Breast epithelium (tissue), 4 donors: ENCODE results near the gene IL1RAP. TPM values are rescaled to one million over a fixed set of nuclear protein-coding genes. Genes with fewer than 3 reads are reported as not detected.

Experiments
- DNase-seq, 2 donors: peaks; one replicate each; pipeline ENCODE4 v3.0.0-alpha.2; 2019; ENCODE audit warnings: low spot score in 2 of 2
- H3K27ac ChIP-seq, 2 donors: fragments of 200-600 bp; sonication (generic) in 1 of 2; one replicate each; pipeline ENCODE4 v1.5.1; 2016 to 2019; ENCODE audit warnings: mild to moderate bottlenecking in 1 of 2
- H3K27me3 ChIP-seq, 2 donors: fragments of 200-600 bp; sonication (generic) in 1 of 2; one replicate each; pipeline versions ENCODE4 v1.5.1 to v1.6.0; 2017 to 2019; ENCODE audit warnings: control low read depth in 1 of 2, mild to moderate bottlenecking in 1 of 2
- H3K36me3 ChIP-seq: fragments of 200-600 bp; one replicate; pipeline ENCODE4 v1.5.1; 2019
- H3K4me1 ChIP-seq, 2 donors: fragments of 200-600 bp; sonication (generic); one replicate each; pipeline ENCODE4 v1.5.1; 2016 to 2019; ENCODE audit warnings: control low read depth in 1 of 2
- H3K4me3 ChIP-seq, 3 donors: fragments of 200-600 bp; sonication (generic); 1 replicate in 2 of 3; 2 replicates in 1 of 3; pipeline ENCODE4 v1.5.1; 2016 to 2019; ENCODE audit warnings: mild to moderate bottlenecking in 3 of 3, moderate library complexity in 2 of 3
- H3K9me3 ChIP-seq, 2 donors: fragments of 200-600 bp; sonication (generic) in 1 of 2; one replicate each; pipeline ENCODE4 v1.5.1; 2016 to 2019; ENCODE audit warnings: control low read depth in 1 of 2
- POLR2A ChIP-seq: fragments of 450-650 bp; IDR thresholded peaks from one replicate; pipeline ENCODE4 v1.6.1; 2016; ENCODE audit warnings: antibody characterized with exemption, mild to moderate bottlenecking, moderate library complexity
- POLR2AphosphoS5 ChIP-seq, 3 donors: sonication (generic); formaldehyde crosslinking; IDR thresholded peaks; one replicate each; pipeline ENCODE4 v1.6.1; 2017; ENCODE audit warnings: antibody characterized with exemption in 3 of 3
- intact Hi-C: fragments of 100-400 bp; cut with DNase I; formaldehyde crosslinking; loops from one replicate; pipeline ENCODE4 v1.15.1; 2023; ENCODE audit warnings: low total_unique reads
- total RNA-seq, 3 donors: library from RNA; depleted of rRNA; stranded (reverse); fragments of >200 nt; gene quantifications; one replicate each; pipeline ENCODE4 v1.1.0, GENCODE V29; 2016
- TF ChIP-seq, protein P1 (sequence below), 3 donors: fragments of 450-650 bp; IDR thresholded peaks; one replicate each; pipeline ENCODE4 v1.5.1; 2016 to 2017; ENCODE audit warnings: antibody characterized with exemption in 3 of 3, mild to moderate bottlenecking in 3 of 3, moderate library complexity in 3 of 3

IL1RAP gene
- total RNA-seq, 3 donors from 2014 or later = 11.8 to 15.4 (median 13.1) TPM

- Histone ChIP-seq H3K4me1 (no peaks in the 10 kb centered on the region), H3K27ac (no peak overlapping the region), H3K9me3 (no peaks in the 10 kb centered on the region), H3K4me3 (no peak overlapping the region), H3K36me3 (no peaks in the 10 kb centered on the region), H3K27me3 (no peaks in the 10 kb centered on the region)
- intact Hi-C loops = no loop called here
- TF ChIP-seq, protein P1, sequence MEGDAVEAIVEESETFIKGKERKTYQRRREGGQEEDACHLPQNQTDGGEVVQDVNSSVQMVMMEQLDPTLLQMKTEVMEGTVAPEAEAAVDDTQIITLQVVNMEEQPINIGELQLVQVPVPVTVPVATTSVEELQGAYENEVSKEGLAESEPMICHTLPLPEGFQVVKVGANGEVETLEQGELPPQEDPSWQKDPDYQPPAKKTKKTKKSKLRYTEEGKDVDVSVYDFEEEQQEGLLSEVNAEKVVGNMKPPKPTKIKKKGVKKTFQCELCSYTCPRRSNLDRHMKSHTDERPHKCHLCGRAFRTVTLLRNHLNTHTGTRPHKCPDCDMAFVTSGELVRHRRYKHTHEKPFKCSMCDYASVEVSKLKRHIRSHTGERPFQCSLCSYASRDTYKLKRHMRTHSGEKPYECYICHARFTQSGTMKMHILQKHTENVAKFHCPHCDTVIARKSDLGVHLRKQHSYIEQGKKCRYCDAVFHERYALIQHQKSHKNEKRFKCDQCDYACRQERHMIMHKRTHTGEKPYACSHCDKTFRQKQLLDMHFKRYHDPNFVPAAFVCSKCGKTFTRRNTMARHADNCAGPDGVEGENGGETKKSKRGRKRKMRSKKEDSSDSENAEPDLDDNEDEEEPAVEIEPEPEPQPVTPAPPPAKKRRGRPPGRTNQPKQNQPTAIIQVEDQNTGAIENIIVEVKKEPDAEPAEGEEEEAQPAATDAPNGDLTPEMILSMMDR (IDR thresholded peaks at IDR 0.05) = no peak
- TF ChIP-seq POLR2AphosphoS5 (IDR thresholded peaks at IDR 0.05) (no peak), POLR2A (no peak)
- no peak for DNase-seq
Measured at GRCh38 chr3:190621927-190622326, 108.0 kb downstream of the IL1RAP start.

- H3K36me3 ChIP-seq = no peaks in the 10 kb centered on the region
- intact Hi-C loops = no loop called here
- no peak for TF ChIP-seq POLR2AphosphoS5 (IDR thresholded peaks at IDR 0.05)
- TF ChIP-seq, protein P1 (IDR thresholded peaks at IDR 0.05) = no peak
- no peak for TF ChIP-seq POLR2A
- H3K9me3 ChIP-seq = no peaks in the 10 kb centered on the region
- no peak for DNase-seq
- H3K27me3 ChIP-seq = no peaks in the 10 kb centered on the region
- H3K27ac ChIP-seq = no peak overlapping the region
- H3K4me3 ChIP-seq = no peak overlapping the region
- H3K4me1 ChIP-seq = no peaks in the 10 kb centered on the region
Measured at GRCh38 chr3:190624282-190624681, 110.4 kb downstream of the IL1RAP start.

GRCh38 chr3:190626951-190627620, 113.2 kb downstream of the IL1RAP start:
- intact Hi-C loops = no loop called here
- Histone ChIP-seq H3K36me3 (no peaks in the 10 kb centered on the region), H3K4me1 (no peaks in the 10 kb centered on the region), H3K4me3 (no peak overlapping the region), H3K9me3 (no peaks in the 10 kb centered on the region), H3K27ac (no peak overlapping the region), H3K27me3 (no peaks in the 10 kb centered on the region)
- TF ChIP-seq POLR2A (no peak), POLR2AphosphoS5 (IDR thresholded peaks at IDR 0.05) (no peak)
- TF ChIP-seq, protein P1 (IDR thresholded peaks at IDR 0.05) = no peak
- DNase-seq = no peak

GRCh38 chr3:190629088-190629487, 115.2 kb downstream of the IL1RAP start:
- Histone ChIP-seq H3K9me3 (no peaks in the 10 kb centered on the region), H3K4me1 (no peaks in the 10 kb centered on the region), H3K27me3 (no peaks in the 10 kb centered on the region), H3K4me3 (no peak overlapping the region), H3K27ac (no peak overlapping the region), H3K36me3 (no peaks in the 10 kb centered on the region)
- no peak for DNase-seq
- intact Hi-C loops = no loop called here
- TF ChIP-seq, protein P1 (IDR thresholded peaks at IDR 0.05) = no peak
- TF ChIP-seq POLR2AphosphoS5 (IDR thresholded peaks at IDR 0.05) (no peak), POLR2A (no peak)

- H3K36me3 ChIP-seq = no peaks in the 10 kb centered on the region
- TF ChIP-seq, protein P1 (IDR thresholded peaks at IDR 0.05) = no peak
- TF ChIP-seq POLR2AphosphoS5 (IDR thresholded peaks at IDR 0.05) = no peak
- TF ChIP-seq POLR2A = no peak
Measured at GRCh38 chr3:190631295-190631694, 117.4 kb downstream of the IL1RAP start.

More at GRCh38 chr3:190631295-190631694, 117.4 kb downstream of the IL1RAP start:
- Histone ChIP-seq H3K27me3 (no peaks in the 10 kb centered on the region), H3K4me1 (no peaks in the 10 kb centered on the region), H3K27ac (no peak overlapping the region), H3K4me3 (no peak overlapping the region), H3K9me3 (no peaks in the 10 kb centered on the region)
- intact Hi-C loops = no loop called here
- no peak for DNase-seq
